ENCODE measurements around the gene RCAN2.

DNA sequence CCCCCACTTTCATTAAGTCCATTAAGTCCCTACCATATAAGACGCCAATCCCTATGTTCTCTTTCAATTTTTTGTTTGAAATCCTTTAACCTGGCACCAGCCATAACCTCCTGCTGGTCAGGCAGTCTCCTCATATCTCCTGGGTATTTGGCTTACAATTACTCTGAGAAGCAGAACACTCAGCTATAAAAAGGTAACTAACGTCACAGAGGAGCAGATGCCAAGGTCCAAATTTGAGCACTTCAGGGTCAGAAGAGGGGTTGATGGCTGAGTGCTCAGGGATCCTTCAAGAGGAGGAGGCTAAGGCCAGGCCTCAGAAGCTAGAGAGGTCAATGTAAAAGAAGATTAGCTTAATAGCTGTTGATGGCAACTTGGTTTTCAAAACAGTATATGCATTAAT lies 22.3 kb upstream of the RCAN2 start:
- TF ChIP-seq CTCF (IDR thresholded peaks at IDR 0.05; ENCODE audit: insufficient read depth, low read length) (no peak), POLR2AphosphoS5 (IDR thresholded peaks at IDR 0.05; ENCODE audit: low read depth) (no peak), SPI1 (IDR thresholded peaks at IDR 0.05; ENCODE audit: borderline replicate concordance, low read depth) (no peak), GABPA (IDR thresholded peaks at IDR 0.05; ENCODE audit: low read depth) (no peak), REST (IDR thresholded peaks at IDR 0.05; ENCODE audit: insufficient replicate concordance, low read depth) (no peak)

All from HL-60 (cell line).